Measurements from ENCODE around the gene KLHL12.

Gene KLHL12

GRCh38 chr1:202880961-202881460, 46.0 kb downstream of the KLHL12 start:
- H3K36me3 Mint-ChIP-seq (ENCODE audit: low read depth), result peaks cover 22% of the 10 kb centered on the region
- H3K4me3 Mint-ChIP-seq, result no peak overlapping the region
- H3K27ac Mint-ChIP-seq, result no peak overlapping the region

GRCh38 chr1:202880062-202880461, 47.0 kb downstream of the KLHL12 start:
- Mint-ChIP-seq H3K27me3 (ENCODE audit: low read depth) (no peaks in the 10 kb centered on the region), H3K4me1 (ENCODE audit: low read depth) (peaks cover 11% of the 10 kb centered on the region), H3K27ac (no peak overlapping the region), H3K9me3 (no peaks in the 10 kb centered on the region), H3K4me3 (no peak overlapping the region), H3K36me3 (ENCODE audit: low read depth) (peaks cover 22% of the 10 kb centered on the region)

More at GRCh38 chr1:202880961-202881460, 46.0 kb downstream of the KLHL12 start:
- no peaks in the 10 kb centered on the region for H3K9me3 Mint-ChIP-seq
- peaks cover 12% of the 10 kb centered on the region for H3K4me1 Mint-ChIP-seq (ENCODE audit: low read depth)
- H3K27me3 Mint-ChIP-seq (ENCODE audit: low read depth), result no peaks in the 10 kb centered on the region

DNA sequence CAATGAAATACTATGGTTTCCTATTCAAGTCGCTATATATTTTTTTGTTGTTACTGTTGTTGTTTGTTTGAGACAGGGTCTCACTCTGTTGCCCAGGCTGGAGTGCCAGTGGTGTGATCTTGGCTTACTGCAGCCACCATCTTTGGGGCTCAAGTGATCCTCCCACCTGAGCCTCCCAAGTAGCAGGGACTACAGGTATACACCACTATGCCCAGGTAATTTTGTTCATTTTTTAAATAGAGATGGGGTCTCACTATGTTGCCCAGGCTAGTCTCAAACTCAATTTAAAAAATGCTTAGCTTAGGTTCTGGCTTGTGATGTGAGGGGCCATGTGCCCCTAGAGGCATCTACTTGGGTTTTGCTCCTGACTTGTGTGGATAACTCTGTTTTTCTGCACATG, 47.9 kb downstream of the KLHL12 start:
- H3K27me3 Mint-ChIP-seq (ENCODE audit: low read depth), result no peaks in the 10 kb centered on the region
- H3K36me3 Mint-ChIP-seq (ENCODE audit: low read depth), result peaks cover 22% of the 10 kb centered on the region
- H3K27ac Mint-ChIP-seq, result no peak overlapping the region
- H3K4me3 Mint-ChIP-seq, result no peak overlapping the region
- peaks cover 9% of the 10 kb centered on the region for H3K4me1 Mint-ChIP-seq (ENCODE audit: low read depth)
- H3K9me3 Mint-ChIP-seq, result no peaks in the 10 kb centered on the region

- H3K36me3 Mint-ChIP-seq (ENCODE audit: low read depth), result peaks cover 4% of the 10 kb centered on the region
- no peak overlapping the region for H3K27ac Mint-ChIP-seq
- peaks cover 2% of the 10 kb centered on the region for H3K4me1 Mint-ChIP-seq (ENCODE audit: low read depth)
- H3K9me3 Mint-ChIP-seq, result no peaks in the 10 kb centered on the region
- H3K4me3 Mint-ChIP-seq, result no peak overlapping the region
- peaks cover 11% of the 10 kb centered on the region for H3K27me3 Mint-ChIP-seq (ENCODE audit: low read depth)
These were observed 54.0 kb downstream of the KLHL12 start for GRCh38 chr1:202873026-202873425.

DNA sequence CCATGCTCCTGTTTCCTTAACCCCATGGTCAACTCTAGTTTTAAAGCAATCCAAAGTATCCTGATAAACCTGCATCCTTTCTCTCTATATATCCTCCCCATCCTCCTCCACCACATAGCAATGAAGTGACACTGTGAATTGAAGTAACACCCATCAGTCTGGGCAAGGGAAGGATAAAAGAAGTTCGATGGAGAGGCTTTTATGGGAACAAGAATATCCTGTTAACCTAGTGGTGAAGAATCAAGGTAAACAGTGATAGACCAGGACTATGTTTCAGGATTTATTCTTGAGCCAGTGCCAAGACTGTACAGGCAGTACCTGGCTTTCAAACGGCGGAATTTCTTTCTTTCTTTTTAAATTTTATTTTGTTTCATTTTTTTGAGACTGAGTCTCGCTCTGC, 55.7 kb downstream of the KLHL12 start:
- H3K27ac Mint-ChIP-seq, result no peak overlapping the region
- H3K4me3 Mint-ChIP-seq, result no peak overlapping the region
- peaks cover 4% of the 10 kb centered on the region for H3K36me3 Mint-ChIP-seq (ENCODE audit: low read depth)
- no peaks in the 10 kb centered on the region for H3K9me3 Mint-ChIP-seq
- no peaks in the 10 kb centered on the region for H3K4me1 Mint-ChIP-seq (ENCODE audit: low read depth)
- peaks cover 12% of the 10 kb centered on the region for H3K27me3 Mint-ChIP-seq (ENCODE audit: low read depth)

GRCh38 chr1:202862679-202863560, 64.1 kb downstream of the KLHL12 start:
- Mint-ChIP-seq H3K27me3 (ENCODE audit: low read depth) (peaks cover 65% of the 10 kb centered on the region), H3K36me3 (ENCODE audit: low read depth) (no peaks in the 10 kb centered on the region), H3K9me3 (no peaks in the 10 kb centered on the region), H3K27ac (no peak overlapping the region), H3K4me1 (ENCODE audit: low read depth) (peaks cover 14% of the 10 kb centered on the region), H3K4me3 (no peak overlapping the region)

- H3K36me3 Mint-ChIP-seq (ENCODE audit: low read depth), result no peaks in the 10 kb centered on the region
- H3K27ac Mint-ChIP-seq, result no peak overlapping the region
- no peaks in the 10 kb centered on the region for H3K9me3 Mint-ChIP-seq
- H3K4me1 Mint-ChIP-seq (ENCODE audit: low read depth), result peaks cover 14% of the 10 kb centered on the region
- peak overlapping the region; percentile 80 for H3K4me3 Mint-ChIP-seq
- H3K27me3 Mint-ChIP-seq (ENCODE audit: low read depth), result peaks cover 65% of the 10 kb centered on the region
These were observed 65.5 kb downstream of the KLHL12 start for GRCh38 chr1:202861420-202862132.

GRCh38 chr1:202860744-202861419, 66.2 kb downstream of the KLHL12 start:
- H3K4me3 Mint-ChIP-seq, result peak overlapping the region; percentile 80
- H3K9me3 Mint-ChIP-seq, result no peaks in the 10 kb centered on the region
- no peaks in the 10 kb centered on the region for H3K36me3 Mint-ChIP-seq (ENCODE audit: low read depth)
- no peak overlapping the region for H3K27ac Mint-ChIP-seq
- H3K4me1 Mint-ChIP-seq (ENCODE audit: low read depth), result peaks cover 14% of the 10 kb centered on the region
- H3K27me3 Mint-ChIP-seq (ENCODE audit: low read depth), result peaks cover 59% of the 10 kb centered on the region

DNA sequence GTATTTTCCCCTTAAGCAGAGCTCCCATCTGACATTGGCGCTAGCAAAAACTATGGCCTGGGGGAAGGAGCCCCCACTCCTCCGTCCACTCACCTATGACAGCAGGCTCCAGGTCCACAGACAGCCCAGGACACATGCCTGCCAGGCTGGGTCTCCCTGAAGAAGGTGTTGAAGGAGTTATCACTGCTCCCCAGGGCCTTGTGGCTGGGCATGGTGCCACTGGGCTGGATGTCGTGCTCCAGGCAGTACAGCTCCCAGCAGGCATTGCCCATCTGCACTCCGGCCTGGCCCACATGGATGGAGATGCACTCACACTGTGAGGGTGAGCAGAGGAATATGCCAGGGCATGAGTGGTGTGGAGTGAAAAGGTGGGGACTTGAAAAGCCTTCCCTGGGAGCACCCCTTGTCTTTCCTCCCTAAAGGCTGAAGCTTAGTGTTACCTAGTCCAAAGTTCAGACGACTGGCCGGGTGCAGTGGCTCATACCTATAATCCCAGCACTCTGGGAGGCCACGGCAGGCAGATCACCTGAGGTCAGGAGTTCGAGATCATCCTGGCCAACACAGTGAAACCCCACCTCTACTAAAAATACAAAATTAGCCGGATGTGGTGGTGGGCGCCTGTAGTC, 68.1 kb downstream of the KLHL12 start:
- Mint-ChIP-seq H3K4me3 (no peak overlapping the region), H3K27ac (no peak overlapping the region), H3K27me3 (ENCODE audit: low read depth) (peaks cover 41% of the 10 kb centered on the region), H3K36me3 (ENCODE audit: low read depth) (no peaks in the 10 kb centered on the region), H3K9me3 (no peaks in the 10 kb centered on the region), H3K4me1 (ENCODE audit: low read depth) (peaks cover 14% of the 10 kb centered on the region)

DNA sequence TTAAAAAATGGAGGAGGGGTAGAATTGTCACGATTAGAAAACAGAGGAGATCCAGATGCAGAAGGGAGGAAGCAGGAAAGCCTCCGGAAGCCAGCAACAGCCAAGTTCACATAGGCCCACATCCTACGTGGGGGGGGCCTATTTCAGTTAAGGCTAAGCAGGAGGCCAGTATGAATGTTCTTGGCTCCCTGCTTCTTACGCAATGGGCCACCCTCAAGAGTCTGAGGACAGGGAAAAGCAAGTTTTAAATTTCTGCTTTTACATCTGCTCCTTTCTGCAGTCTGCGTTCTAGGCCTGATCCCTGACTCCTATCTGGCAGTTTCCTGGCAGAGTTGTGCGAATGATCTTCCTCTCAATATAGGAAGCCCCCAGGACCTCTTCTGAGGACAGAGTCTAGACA, 68.7 kb downstream of the KLHL12 start:
- Mint-ChIP-seq H3K36me3 (ENCODE audit: low read depth) (no peaks in the 10 kb centered on the region), H3K4me1 (ENCODE audit: low read depth) (peaks cover 14% of the 10 kb centered on the region), H3K4me3 (no peak overlapping the region), H3K9me3 (no peaks in the 10 kb centered on the region), H3K27ac (no peak overlapping the region), H3K27me3 (ENCODE audit: low read depth) (peaks cover 37% of the 10 kb centered on the region)

GRCh38 chr1:202857136-202857610, 69.9 kb downstream of the KLHL12 start:
- peaks cover 19% of the 10 kb centered on the region for H3K4me1 Mint-ChIP-seq (ENCODE audit: low read depth)
- no peaks in the 10 kb centered on the region for H3K9me3 Mint-ChIP-seq
- H3K4me3 Mint-ChIP-seq, result no peak overlapping the region
- no peaks in the 10 kb centered on the region for H3K36me3 Mint-ChIP-seq (ENCODE audit: low read depth)
- peaks cover 26% of the 10 kb centered on the region for H3K27me3 Mint-ChIP-seq (ENCODE audit: low read depth)
- no peak overlapping the region for H3K27ac Mint-ChIP-seq

GRCh38 chr1:202856014-202856413, 71.0 kb downstream of the KLHL12 start:
- Mint-ChIP-seq H3K4me1 (ENCODE audit: low read depth) (peaks cover 16% of the 10 kb centered on the region), H3K9me3 (no peaks in the 10 kb centered on the region), H3K4me3 (no peak overlapping the region), H3K36me3 (ENCODE audit: low read depth) (no peaks in the 10 kb centered on the region), H3K27ac (no peak overlapping the region), H3K27me3 (ENCODE audit: low read depth) (peaks cover 16% of the 10 kb centered on the region)

DNA sequence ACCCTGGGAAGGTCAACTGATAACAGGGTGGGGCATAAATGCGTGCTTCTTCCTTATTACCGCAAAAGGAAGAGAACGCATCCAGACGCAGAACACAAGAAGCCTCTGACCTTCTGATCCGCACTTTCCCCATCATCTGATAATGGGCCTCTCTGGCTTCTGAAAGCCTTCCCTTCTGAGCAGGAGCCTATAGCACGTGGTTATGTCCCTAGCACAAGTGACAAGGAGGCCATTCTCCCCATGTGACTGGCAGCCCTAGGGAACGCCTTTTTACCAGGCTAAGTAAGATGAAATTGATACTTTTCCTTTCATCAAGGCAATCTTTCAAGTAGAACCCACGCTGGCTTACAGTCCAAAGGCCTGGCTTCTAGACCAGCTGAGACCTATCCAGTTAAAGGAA, 72.2 kb downstream of the KLHL12 start:
- no peaks in the 10 kb centered on the region for H3K9me3 Mint-ChIP-seq

More for the DNA sequence above, 72.2 kb downstream of the KLHL12 start:
- Mint-ChIP-seq H3K27ac (no peak overlapping the region), H3K4me1 (ENCODE audit: low read depth) (peaks cover 19% of the 10 kb centered on the region), H3K36me3 (ENCODE audit: low read depth) (no peaks in the 10 kb centered on the region), H3K27me3 (ENCODE audit: low read depth) (peaks cover 5% of the 10 kb centered on the region), H3K4me3 (no peak overlapping the region)

All from T-helper 1 cell treated with Interleukin-12 subunit alpha and Interleukin-12 subunit beta and Interleukin-4 antibody, amounts not matched to agents 30 μg/mL and 1 μg/mL, for 36 hours (primary cell).